Epithelial cell of esophagus (primary cell): ENCODE data around the gene PLRG1.
"Not testable (repeated sequence)": the region's sequence is repeated elsewhere in the genome, so short reads cannot be mapped to it uniquely, and the experiment has no call there.

ENCODE experiments used
- DNase-seq: peaks from one replicate; pipeline ENCODE4 v3.0.0; 2010; ENCODE audit warnings: low read depth
- H3K4me3 ChIP-seq: 2 replicates; pipeline ENCODE4 v1.5.1; 2011; ENCODE audit warnings: mild to moderate bottlenecking, low read length, control low read depth
- CTCF ChIP-seq: IDR thresholded peaks from 2 replicates; pipeline ENCODE4 v1.5.1; 2011; ENCODE audit warnings: low read depth, mild to moderate bottlenecking, low read length, control low read depth, inconsistent platforms; ENCODE audit not compliant: insufficient read depth; ENCODE audit errors: missing control alignments

The PLRG1 gene

GRCh38 chr4:154549894-154550790 lies at the start of gene PLRG1:
PLRG1 (minus strand) TSS chr4:154550400; CDS start chr4:154550308, 92 bp downstream.
- H3K4me3 ChIP-seq, result peak within 1 kb of the TSS; percentile 96
- TF ChIP-seq CTCF, result peak; percentile 20
- DNase-seq, result peak; percentile 95

DNA sequence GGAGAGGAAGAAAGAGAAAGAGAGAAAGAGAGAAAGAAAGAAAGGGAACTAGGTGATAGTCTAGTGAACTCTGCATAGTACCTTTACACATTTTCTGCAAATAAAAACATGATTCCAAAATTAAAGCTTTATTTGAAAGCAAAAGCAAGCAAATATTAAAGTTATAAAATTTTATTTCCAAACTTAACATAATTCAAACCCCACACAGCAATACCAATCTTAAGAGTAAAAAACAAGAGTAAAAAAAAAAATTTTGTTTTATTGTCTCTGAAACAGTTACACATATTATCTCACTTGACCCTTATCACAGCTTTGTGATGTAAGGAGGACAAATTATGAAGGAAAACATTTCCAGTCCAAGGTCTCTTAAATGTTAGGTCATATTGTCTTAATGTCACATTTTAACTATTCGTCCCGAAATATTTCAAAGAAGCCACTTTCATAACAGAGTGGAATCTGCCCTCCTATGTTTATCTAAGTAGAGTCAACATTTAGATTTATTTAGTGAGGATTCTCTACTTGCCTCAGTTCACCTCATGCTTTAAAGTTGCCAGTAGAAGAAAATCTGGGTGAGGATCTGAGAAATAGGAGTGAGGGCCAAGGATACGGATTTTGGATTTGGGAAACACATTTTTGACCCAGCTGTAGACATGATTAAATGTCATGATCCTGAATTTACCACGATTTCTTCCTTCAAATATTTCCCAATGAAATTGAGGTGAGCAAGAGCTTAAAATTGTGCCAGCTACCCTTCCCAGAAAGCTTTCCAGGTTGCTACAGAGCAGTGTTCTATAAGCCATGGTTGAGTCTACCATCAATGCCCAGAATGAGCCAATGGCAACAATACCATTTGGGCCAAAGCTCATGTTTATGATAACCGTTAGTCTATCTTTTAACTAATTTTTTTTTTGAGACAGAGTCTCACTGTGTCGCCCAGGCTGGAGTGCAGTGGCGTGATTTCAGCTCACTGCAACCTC lies 47.9 kb upstream of the PLRG1 start:
- no peak for DNase-seq
- H3K4me3 ChIP-seq, result no peak overlapping the region
- no peak for TF ChIP-seq CTCF

DNA sequence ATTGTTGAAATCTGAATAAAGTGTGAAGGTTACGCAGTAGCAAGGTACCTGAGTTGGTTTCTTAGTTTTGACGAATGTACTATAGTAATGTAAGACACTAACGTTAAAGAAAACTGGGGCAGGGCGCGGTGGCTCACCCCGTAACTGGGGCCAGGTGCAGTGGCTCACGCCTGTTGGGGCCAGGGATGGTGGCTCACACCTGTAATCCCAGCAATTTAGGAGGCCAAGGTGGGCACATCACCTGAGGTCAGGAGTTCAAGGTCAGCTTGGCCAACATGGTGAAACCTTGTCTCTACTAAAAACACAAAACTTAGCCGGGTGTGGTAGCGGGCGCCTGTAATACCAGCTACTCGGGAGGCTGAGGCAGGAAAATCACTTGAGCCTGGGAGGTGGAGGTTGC lies 47.1 kb upstream of the PLRG1 start:
- H3K4me3 ChIP-seq, DNase-seq: not testable (repeated sequence)

DNA sequence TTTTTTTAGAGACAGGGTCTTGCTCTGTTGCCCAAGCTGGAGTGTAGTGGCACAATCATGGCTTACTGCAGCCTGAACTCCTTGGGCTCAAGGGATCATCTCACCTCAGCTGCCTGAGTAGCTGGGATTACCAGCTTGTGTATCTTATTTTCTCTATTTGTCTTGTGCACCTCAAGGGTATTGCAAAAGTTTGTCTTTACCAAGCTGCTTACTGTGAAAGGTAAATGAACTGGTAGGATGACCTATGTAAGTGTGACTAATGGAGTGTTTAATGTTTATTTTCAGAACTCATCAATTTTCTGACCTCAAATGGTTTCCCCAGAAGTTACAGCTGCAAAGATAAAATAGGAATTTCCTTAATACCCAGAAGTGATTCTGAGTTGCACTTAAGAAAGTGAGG lies 45.6 kb upstream of the PLRG1 start:
- H3K4me3 ChIP-seq, result no peak overlapping the region
- DNase-seq, result peak; percentile 71
- no peak for TF ChIP-seq CTCF

- not testable (repeated sequence) for DNase-seq, H3K4me3 ChIP-seq
These were observed 44.1 kb upstream of the PLRG1 start for GRCh38 chr4:154594343-154594742.

- H3K4me3 ChIP-seq, result no peak overlapping the region
- DNase-seq, result no peak
- TF ChIP-seq CTCF, result no peak
These were observed 43.7 kb upstream of the PLRG1 start for GRCh38 chr4:154593868-154594267.

- H3K4me3 ChIP-seq, result no peak overlapping the region
- no peak for DNase-seq
- no peak for TF ChIP-seq CTCF
These were observed 41.7 kb upstream of the PLRG1 start for GRCh38 chr4:154591890-154592289.
